H54 (cell line): Measurements from ENCODE around the gene ERFL.

Source experiments
- DNase-seq: peaks from one replicate; pipeline ENCODE4 v3.0.0; 2011; ENCODE audit warnings: low spot score, mixed read lengths; ENCODE audit not compliant: insufficient read length
- FAIRE-seq: peaks from 3 replicates; lab custom pipeline; 2011; peaks lifted over from hg19 to GRCh38; lab: Jason Lieb, UNC
- POLR2A ChIP-seq: IDR thresholded peaks from 2 replicates; pipeline ENCODE4 v1.6.1; 2011; ENCODE audit warnings: low read depth, mild to moderate bottlenecking, low read length

Gene ERFL

GRCh38 chr19:41926763-41927496, 1.3 kb downstream of the ERFL start:
- TF ChIP-seq POLR2A, result no peak
- DNase-seq (no peak), FAIRE-seq (no peak)

- no peak for DNase-seq
- FAIRE-seq, result no peak
- TF ChIP-seq POLR2A, result no peak
Measured at GRCh38 chr19:41926028-41926762, 2.1 kb downstream of the ERFL start.

GRCh38 chr19:41925208-41926003, 2.8 kb downstream of the ERFL start:
- DNase-seq (no peak), FAIRE-seq (no peak)
- TF ChIP-seq POLR2A, result no peak

- TF ChIP-seq POLR2A, result no peak
- DNase-seq (no peak), FAIRE-seq (no peak)
Measured at GRCh38 chr19:41924151-41925145, 3.8 kb downstream of the ERFL start.

- TF ChIP-seq POLR2A, result no peak
- FAIRE-seq (no peak), DNase-seq (no peak)
Measured at GRCh38 chr19:41923045-41923788, 5.0 kb downstream of the ERFL start.

- no peak for DNase-seq
- TF ChIP-seq POLR2A, result no peak
- FAIRE-seq, result no peak
Measured at GRCh38 chr19:41922585-41922984, 5.7 kb downstream of the ERFL start.

- DNase-seq, result no peak
- TF ChIP-seq POLR2A, result no peak
- FAIRE-seq, result no peak
Measured at GRCh38 chr19:41921577-41922576, 6.4 kb downstream of the ERFL start.

GRCh38 chr19:41920882-41921576, 7.2 kb downstream of the ERFL start:
- no peak for FAIRE-seq
- no peak for DNase-seq
- TF ChIP-seq POLR2A, result no peak

GRCh38 chr19:41919948-41920712, 8.1 kb downstream of the ERFL start:
- no peak for FAIRE-seq
- no peak for DNase-seq
- TF ChIP-seq POLR2A, result no peak

- no peak for DNase-seq
- TF ChIP-seq POLR2A, result no peak
- FAIRE-seq, result no peak
Measured at GRCh38 chr19:41918653-41919244, 9.5 kb downstream of the ERFL start.
